HepG2 (cell line): ENCODE measurements around the gene RILP. TPM values are rescaled to one million over a fixed set of nuclear protein-coding genes. Genes with fewer than 3 reads are reported as not detected.

Experiments
- AHR ChIP-seq: IDR thresholded peaks from 2 replicates; pipeline ENCODE4 v1.6.1; 2018; ENCODE audit warnings: missing genetic modification reagents, missing compliant biosample characterization
- CHD2 ChIP-seq: IDR thresholded peaks from 2 replicates; pipeline ENCODE4 v1.6.1; 2011; ENCODE audit warnings: low read depth, low read length, improper control_type of control experiment
- HMG20A ChIP-seq: IDR thresholded peaks from 2 replicates; pipeline ENCODE4 v1.6.1; 2016; ENCODE audit warnings: borderline replicate concordance
- KLF13 ChIP-seq: sonication (generic); formaldehyde crosslinking; IDR thresholded peaks from 2 replicates; pipeline ENCODE4 v1.4.0; 2020; ENCODE audit warnings: mild to moderate bottlenecking, missing genetic modification reagents
- MXD4 ChIP-seq: IDR thresholded peaks from 2 replicates; pipeline ENCODE4 v1.6.1; 2016; ENCODE audit warnings: mild to moderate bottlenecking, missing biosample characterization, missing genetic modification reagents
- NFE2L2 ChIP-seq: fragments of 150-350 bp; IDR thresholded peaks from 2 replicates; pipeline ENCODE4 v1.6.1; 2014; ENCODE audit warnings: low read length
- NFIB ChIP-seq: sonication (generic); formaldehyde crosslinking; IDR thresholded peaks from 2 replicates; pipeline ENCODE4 v1.9.0; 2021; ENCODE audit warnings: missing genetic modification reagents, mild to moderate bottlenecking, borderline replicate concordance
- PAF1 ChIP-seq: IDR thresholded peaks from 2 replicates; pipeline ENCODE4 v1.6.1; 2016; ENCODE audit warnings: missing genetic modification reagents, missing compliant biosample characterization
- RFX3 ChIP-seq: IDR thresholded peaks from 2 replicates; pipeline ENCODE4 v1.6.1; 2016; ENCODE audit warnings: missing biosample characterization, missing genetic modification reagents
- ZBTB38 ChIP-seq: sonication (generic); formaldehyde crosslinking; IDR thresholded peaks from 2 replicates; pipeline ENCODE4 v1.5.1; 2020; ENCODE audit warnings: mild to moderate bottlenecking, missing genetic modification reagents
- ZMAT3 ChIP-seq: sonication (generic); formaldehyde crosslinking; conservative IDR thresholded peaks from 2 replicates; pipeline ENCODE4 v1.7.0; 2021; ENCODE audit warnings: missing genetic modification reagents
- ZNF124 ChIP-seq: sonication (generic); formaldehyde crosslinking; IDR thresholded peaks from 2 replicates; pipeline ENCODE4 v1.4.0; 2020; ENCODE audit warnings: missing genetic modification reagents
- ZNF331 ChIP-seq: sonication (generic); formaldehyde crosslinking; IDR thresholded peaks from 2 replicates; pipeline ENCODE4 v1.4.0; 2020; ENCODE audit warnings: missing genetic modification reagents
- ZSCAN30 ChIP-seq: sonication (generic); formaldehyde crosslinking; IDR thresholded peaks from 2 replicates; pipeline ENCODE4 v1.5.0; 2020; ENCODE audit warnings: mild to moderate bottlenecking, missing genetic modification reagents
- polyA plus RNA-seq, 8 experiments: library from polyadenylated mRNA; depleted of rRNA in 3 of 8; stranded (reverse) in 7 of 8; unstranded in 1 of 8; fragments of >200 nt; fragmentation: Illumina TruSeq in 4 of 8; extraction: Trizol in 4 of 8; gene quantifications; 2 replicates each; pipeline versions ENCODE4 v1.2.1 to v1.2.3, GENCODE V29; 2011 to 2016; ENCODE audit warnings: low read depth in 4 of 8, missing spikeins in 1 of 8, mixed read lengths in 1 of 8; ENCODE audit not compliant: insufficient read depth in 1 of 8
- total RNA-seq, 5 experiments: library from RNA; depleted of rRNA; stranded (reverse); fragments of >200 nt; fragmentation: Illumina TruSeq; extraction: Trizol; gene quantifications; 2 replicates each; pipeline ENCODE4 v1.2.3, GENCODE V29; 2016; ENCODE audit warnings: low read depth in 1 of 5
- TF ChIP-seq, protein P1 (sequence below): sonication (generic); formaldehyde crosslinking; IDR thresholded peaks from one replicate; pipeline ENCODE4 v1.5.1; 2020; ENCODE audit warnings: mild to moderate bottlenecking, missing genetic modification reagents; ENCODE audit errors: not compliant biosample characterization
- TF ChIP-seq, protein P2 (sequence below): sonication (generic); formaldehyde crosslinking; IDR thresholded peaks from 2 replicates; pipeline ENCODE4 v1.9.0; 2021; ENCODE audit warnings: missing genetic modification reagents, borderline replicate concordance
- TF ChIP-seq, protein P3 (sequence below): IDR thresholded peaks from 2 replicates; pipeline ENCODE4 v1.6.1; 2016; ENCODE audit warnings: low read depth, control low read depth

Gene RILP
- total and polyA plus RNA-seq, 2 of the 13 experiments (the other 11 are each of a cell fraction or from before 2014, with no cell fraction given), result 6.6 to 8.1 TPM

DNA sequence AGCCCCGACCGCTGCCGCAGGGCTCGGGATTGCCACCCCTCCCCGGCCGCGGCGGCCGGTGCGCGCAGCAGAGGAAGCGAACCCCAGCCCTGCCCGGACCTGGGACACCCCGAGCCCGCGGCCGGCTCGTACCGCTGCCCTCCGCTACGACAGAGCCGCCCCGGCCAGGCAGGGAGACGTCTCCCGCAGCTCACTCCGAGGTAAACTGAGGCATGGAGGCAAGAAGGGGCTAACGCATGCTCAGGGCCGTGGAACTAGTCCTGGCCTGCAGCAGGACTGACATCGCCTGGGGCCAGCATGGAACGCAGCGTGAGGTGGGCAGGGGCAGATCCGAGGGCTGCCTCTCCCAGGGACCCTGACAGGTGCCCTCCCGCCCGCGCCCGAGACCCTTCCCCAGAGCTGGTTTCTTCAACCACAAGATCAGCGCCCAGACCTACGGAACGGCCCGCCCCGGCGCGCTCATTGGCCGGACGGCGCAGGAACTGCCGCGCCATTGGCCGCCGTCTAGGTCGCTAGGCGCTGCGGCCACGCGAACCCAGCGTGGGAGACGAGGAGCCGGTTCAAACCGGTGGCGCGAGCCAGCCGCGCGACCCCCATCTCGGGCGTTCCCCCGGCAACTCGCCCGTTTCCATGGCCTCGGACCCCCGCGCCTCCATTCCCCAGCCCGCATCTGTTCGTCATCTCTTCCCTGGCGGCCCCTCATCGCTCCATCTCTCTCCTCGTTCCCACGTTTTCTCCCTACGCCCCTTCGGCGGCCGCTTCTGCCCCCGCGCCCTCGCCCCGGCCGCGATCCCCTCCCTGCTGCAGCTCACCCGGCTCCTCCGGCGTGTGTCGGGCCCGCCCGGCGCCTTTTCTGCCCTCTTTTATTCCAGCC lies 21.4 kb downstream of the RILP start, which contains the start of gene SLC43A2 (continued):
- TF ChIP-seq ZNF331 (CRISPR knock-in tag) (no peak), ZBTB38 (CRISPR knock-in tag) (no peak), PAF1 (CRISPR knock-in tag) (no peak), ZSCAN30 (CRISPR knock-in tag) (no peak), NFIB (CRISPR knock-in tag) (peak; percentile 77; the same call in 1 of the 2 replicates), AHR (no peak; the same call in 1 of the 2 replicates), KLF13 (CRISPR knock-in tag) (no peak), ZNF124 (CRISPR knock-in tag) (peak; percentile 60; the same call in 1 of the 2 replicates), RFX3 (CRISPR knock-in tag) (peak; percentile 41; the same call in 1 of the 2 replicates), ZMAT3 (CRISPR knock-in tag) (no peak), CHD2 (no peak), MXD4 (CRISPR knock-in tag) (peak; percentile 70), HMG20A (CRISPR knock-in tag) (no peak), NFE2L2 (no peak)
- TF ChIP-seq, protein P1, sequence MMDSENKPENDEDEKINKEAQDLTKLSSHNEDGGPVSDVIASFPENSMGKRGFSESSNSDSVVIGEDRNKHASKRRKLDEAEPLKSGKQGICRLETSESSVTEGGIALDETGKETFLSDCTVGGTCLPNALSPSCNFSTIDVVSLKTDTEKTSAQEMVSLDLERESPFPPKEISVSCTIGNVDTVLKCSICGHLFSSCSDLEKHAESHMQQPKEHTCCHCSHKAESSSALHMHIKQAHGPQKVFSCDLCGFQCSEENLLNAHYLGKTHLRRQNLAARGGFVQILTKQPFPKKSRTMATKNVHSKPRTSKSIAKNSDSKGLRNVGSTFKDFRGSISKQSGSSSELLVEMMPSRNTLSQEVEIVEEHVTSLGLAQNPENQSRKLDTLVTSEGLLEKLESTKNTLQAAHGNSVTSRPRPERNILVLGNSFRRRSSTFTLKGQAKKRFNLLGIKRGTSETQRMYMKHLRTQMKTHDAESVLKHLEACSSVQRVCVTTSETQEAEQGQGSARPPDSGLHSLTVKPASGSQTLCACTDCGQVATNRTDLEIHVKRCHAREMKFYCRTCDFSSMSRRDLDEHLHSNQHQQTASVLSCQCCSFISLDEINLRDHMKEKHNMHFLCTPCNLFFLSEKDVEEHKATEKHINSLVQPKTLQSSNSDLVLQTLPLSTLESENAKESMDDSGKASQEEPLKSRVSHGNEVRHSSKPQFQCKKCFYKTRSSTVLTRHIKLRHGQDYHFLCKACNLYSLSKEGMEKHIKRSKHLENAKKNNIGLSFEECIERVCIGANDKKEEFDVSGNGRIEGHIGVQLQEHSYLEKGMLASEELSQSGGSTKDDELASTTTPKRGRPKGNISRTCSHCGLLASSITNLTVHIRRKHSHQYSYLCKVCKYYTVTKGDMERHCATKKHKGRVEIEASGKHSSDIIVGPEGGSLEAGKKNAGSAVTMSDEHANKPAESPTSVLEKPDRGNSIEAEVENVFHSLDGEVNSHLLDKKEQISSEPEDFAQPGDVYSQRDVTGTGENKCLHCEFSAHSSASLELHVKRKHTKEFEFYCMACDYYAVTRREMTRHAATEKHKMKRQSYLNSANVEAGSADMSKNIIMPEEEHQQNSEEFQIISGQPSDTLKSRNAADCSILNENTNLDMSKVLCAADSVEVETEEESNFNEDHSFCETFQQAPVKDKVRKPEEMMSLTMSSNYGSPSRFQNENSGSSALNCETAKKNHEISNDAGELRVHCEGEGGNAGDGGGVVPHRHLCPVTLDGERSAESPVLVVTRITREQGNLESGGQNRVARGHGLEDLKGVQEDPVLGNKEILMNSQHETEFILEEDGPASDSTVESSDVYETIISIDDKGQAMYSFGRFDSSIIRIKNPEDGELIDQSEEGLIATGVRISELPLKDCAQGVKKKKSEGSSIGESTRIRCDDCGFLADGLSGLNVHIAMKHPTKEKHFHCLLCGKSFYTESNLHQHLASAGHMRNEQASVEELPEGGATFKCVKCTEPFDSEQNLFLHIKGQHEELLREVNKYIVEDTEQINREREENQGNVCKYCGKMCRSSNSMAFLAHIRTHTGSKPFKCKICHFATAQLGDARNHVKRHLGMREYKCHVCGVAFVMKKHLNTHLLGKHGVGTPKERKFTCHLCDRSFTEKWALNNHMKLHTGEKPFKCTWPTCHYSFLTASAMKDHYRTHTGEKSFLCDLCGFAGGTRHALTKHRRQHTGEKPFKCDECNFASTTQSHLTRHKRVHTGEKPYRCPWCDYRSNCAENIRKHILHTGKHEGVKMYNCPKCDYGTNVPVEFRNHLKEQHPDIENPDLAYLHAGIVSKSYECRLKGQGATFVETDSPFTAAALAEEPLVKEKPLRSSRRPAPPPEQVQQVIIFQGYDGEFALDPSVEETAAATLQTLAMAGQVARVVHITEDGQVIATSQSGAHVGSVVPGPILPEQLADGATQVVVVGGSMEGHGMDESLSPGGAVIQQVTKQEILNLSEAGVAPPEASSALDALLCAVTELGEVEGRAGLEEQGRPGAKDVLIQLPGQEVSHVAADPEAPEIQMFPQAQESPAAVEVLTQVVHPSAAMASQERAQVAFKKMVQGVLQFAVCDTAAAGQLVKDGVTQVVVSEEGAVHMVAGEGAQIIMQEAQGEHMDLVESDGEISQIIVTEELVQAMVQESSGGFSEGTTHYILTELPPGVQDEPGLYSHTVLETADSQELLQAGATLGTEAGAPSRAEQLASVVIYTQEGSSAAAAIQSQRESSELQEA (CRISPR knock-in tag), result peak; percentile 30
- TF ChIP-seq, protein P2, sequence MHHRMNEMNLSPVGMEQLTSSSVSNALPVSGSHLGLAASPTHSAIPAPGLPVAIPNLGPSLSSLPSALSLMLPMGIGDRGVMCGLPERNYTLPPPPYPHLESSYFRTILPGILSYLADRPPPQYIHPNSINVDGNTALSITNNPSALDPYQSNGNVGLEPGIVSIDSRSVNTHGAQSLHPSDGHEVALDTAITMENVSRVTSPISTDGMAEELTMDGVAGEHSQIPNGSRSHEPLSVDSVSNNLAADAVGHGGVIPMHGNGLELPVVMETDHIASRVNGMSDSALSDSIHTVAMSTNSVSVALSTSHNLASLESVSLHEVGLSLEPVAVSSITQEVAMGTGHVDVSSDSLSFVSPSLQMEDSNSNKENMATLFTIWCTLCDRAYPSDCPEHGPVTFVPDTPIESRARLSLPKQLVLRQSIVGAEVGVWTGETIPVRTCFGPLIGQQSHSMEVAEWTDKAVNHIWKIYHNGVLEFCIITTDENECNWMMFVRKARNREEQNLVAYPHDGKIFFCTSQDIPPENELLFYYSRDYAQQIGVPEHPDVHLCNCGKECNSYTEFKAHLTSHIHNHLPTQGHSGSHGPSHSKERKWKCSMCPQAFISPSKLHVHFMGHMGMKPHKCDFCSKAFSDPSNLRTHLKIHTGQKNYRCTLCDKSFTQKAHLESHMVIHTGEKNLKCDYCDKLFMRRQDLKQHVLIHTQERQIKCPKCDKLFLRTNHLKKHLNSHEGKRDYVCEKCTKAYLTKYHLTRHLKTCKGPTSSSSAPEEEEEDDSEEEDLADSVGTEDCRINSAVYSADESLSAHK (CRISPR knock-in tag), result no peak
- TF ChIP-seq, protein P3, sequence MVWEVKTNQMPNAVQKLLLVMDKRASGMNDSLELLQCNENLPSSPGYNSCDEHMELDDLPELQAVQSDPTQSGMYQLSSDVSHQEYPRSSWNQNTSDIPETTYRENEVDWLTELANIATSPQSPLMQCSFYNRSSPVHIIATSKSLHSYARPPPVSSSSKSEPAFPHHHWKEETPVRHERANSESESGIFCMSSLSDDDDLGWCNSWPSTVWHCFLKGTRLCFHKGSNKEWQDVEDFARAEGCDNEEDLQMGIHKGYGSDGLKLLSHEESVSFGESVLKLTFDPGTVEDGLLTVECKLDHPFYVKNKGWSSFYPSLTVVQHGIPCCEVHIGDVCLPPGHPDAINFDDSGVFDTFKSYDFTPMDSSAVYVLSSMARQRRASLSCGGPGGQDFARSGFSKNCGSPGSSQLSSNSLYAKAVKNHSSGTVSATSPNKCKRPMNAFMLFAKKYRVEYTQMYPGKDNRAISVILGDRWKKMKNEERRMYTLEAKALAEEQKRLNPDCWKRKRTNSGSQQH (CRISPR knock-in tag), result no peak
